KOPT-K1 (cell line): ENCODE results near the gene SULT2B1.

Source experiments
- H3K27ac ChIP-seq: fragments of 200-600 bp; sonication (generic); 2 replicates; pipeline ENCODE4 v1.5.1; 2016; ENCODE audit warnings: antibody characterized with exemption, mild to moderate bottlenecking, low read depth, low read length; ENCODE audit not compliant: poor library complexity, severe bottlenecking
- H3K36me3 ChIP-seq: fragments of 200-600 bp; sonication (generic); 2 replicates; pipeline ENCODE4 v1.5.1; 2017; ENCODE audit warnings: antibody characterized with exemption, mild to moderate bottlenecking, low read length, moderate library complexity; ENCODE audit not compliant: insufficient read depth
- H3K9me3 ChIP-seq: fragments of 200-600 bp; sonication (generic); 2 replicates; pipeline ENCODE4 v1.5.1; 2017; ENCODE audit warnings: antibody characterized with exemption, low read length, mild to moderate bottlenecking; ENCODE audit not compliant: insufficient read depth, poor library complexity, severe bottlenecking

SULT2B1 gene

DNA sequence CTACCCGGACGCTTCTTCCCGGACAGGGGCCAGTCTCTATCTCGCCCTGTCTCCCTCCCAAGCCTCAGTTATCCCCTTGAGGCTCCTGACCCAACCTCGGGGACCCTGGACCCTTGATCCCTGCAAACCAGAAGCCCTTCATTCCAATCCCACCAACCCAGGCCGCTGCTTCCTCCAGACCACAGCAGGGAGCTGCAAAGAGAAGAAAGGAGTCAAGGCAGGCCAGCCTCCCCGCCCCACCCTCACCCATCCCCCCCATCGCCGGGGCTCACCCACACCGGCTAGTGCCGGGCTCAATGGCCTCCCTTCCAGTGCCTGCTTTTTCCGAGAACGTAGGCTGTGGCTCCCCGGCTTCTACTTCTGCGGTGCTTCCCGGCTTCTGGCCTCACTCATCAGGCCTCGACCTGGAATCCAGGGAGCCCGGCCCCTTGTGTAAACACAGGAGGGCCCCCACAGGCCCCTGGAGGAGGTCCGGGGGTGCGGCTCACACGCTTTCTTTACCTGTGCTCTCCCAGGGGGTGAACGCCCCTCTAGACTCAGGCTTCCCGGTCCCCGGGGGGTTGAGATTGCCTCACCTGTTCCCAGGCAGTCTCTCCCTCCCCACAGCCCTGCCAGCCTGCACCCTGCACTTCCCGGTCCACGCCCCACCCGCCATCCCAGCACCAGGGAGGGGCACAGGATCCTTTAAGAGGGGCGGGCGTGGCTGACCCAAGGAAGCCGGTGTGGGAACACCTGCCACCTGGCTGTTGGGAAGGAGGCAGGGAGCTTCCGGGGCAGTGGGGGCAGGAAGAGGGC lies 62.7 kb downstream of the SULT2B1 start, which contains the start of gene FAM83E:
TSS of gene FAM83E (minus strand) at position 641 of the 795 bp plus-strand sequence. CDS start 1,704 bp downstream, outside the sequence.
- no peak within 1 kb of the TSS for H3K27ac ChIP-seq

GRCh38 chr19:48615231-48616040 lies 63.5 kb downstream of the SULT2B1 start:
- no peak overlapping the region for H3K27ac ChIP-seq
- H3K36me3 ChIP-seq = peaks cover 56% of the 10 kb centered on the region
- no peaks in the 10 kb centered on the region for H3K9me3 ChIP-seq

More for the DNA sequence above, 62.7 kb downstream of the SULT2B1 start, which contains the start of gene FAM83E:
- peaks cover 56% of the 10 kb centered on the region for H3K36me3 ChIP-seq
- no peaks in the 10 kb centered on the region for H3K9me3 ChIP-seq

DNA sequence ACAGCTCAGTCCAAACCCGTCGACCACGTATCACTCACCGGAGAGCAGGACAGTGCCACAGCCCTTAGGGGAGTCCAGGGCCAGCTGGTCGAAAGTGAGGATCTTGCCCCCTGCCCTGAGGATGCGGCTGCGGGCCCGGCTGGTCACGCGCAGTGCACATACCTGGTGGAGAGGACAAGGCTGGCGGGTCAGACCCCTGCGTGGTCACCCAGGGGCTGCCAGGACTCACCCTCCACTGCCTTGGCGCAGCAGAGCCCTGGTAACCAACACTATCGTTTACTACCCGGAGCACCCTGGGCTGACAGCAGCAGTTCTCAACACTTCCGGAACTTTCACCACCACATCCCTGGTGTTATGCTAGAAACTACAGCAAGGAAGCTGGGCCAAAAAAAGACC lies 64.1 kb downstream of the SULT2B1 start:
- H3K9me3 ChIP-seq = no peaks in the 10 kb centered on the region
- H3K27ac ChIP-seq = no peak overlapping the region
- H3K36me3 ChIP-seq = peaks cover 56% of the 10 kb centered on the region

GRCh38 chr19:48616491-48617056 lies 64.6 kb downstream of the SULT2B1 start:
- Histone ChIP-seq H3K27ac (no peak overlapping the region), H3K36me3 (peaks cover 56% of the 10 kb centered on the region), H3K9me3 (no peaks in the 10 kb centered on the region)

DNA sequence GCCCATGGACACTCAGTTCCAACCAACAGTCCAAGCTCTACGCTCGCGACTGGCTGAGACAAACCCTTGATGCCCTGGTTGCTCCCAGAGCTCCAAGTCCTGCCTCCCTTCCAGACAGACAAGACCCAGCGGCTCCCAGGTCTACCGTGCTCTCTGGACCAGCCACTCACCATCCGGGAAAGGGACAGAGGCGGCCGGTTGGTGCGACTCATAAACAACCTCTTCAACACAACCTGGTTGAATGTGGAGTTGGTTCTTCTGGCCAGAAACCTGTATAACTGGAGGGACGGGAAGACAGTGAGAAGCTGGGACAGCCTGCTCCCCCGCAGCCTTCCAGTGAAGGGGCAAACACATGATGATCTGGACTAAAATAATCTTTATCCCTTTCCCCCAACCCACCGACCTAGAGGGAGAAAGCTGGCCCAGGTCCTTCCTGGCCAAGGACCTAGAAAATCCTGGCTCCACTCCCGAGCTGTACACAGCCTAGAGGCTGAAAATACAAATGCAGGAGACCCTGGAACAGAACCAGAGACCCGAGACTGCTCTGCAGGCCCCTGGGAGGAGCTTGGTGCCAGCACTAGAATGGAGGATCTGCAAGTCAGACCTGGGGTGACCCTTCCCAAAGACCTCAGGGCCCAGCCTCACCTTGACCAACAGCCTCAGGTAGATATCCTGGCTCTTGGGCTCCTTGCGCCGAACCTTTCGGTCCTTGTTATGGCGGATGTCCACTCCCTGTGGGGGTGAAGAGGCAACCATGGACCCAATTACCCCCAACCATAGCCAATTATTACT lies 65.4 kb downstream of the SULT2B1 start:
- peak overlapping the region; percentile 88 for H3K27ac ChIP-seq
- H3K9me3 ChIP-seq = no peaks in the 10 kb centered on the region
- H3K36me3 ChIP-seq = peaks cover 57% of the 10 kb centered on the region

DNA sequence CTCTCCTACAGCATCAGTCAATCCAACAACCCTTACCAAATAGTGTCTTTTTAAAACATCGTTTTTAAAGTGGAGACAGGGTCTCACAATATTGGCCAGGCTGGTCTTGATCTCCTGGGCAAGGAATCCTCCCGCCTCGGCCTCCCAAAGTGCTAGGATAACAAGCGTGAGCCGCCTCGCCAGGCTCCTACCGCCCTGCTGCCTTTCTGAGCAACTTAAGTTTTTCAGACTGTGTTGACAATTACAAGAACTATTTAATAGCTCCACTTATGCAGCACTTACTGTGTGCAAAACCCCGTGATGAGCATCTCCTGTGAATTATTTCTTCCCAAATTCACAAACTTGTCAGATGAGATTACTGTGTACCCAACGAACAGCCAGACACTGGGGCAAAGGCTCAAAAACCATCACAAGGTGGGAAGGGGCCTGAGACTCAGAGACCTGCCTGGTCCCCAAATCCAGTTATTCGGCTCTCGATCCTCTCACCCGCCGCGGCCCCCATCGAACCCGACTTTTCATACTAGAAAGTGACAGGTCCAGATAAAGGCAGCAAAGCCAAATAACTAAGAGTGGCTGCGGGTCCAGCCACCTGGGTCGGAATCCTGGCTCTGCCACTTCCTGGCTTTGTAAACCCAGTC lies 66.4 kb downstream of the SULT2B1 start:
- Histone ChIP-seq H3K36me3 (peaks cover 55% of the 10 kb centered on the region), H3K27ac (peak overlapping the region; percentile 88), H3K9me3 (no peaks in the 10 kb centered on the region)

GRCh38 chr19:48618916-48619691 lies 67.1 kb downstream of the SULT2B1 start, which contains the start of the genes RPL18 and SPHK2:
TSS of gene RPL18 (minus strand) at chr19:48619178. CDS start at chr19:48619143, 35 bp downstream.
TSS of gene SPHK2 (plus strand) at chr19:48619506. CDS start at chr19:48620515, 1,009 bp downstream.
- H3K27ac ChIP-seq = peak within 1 kb of the TSS; percentile 88
- peaks cover 48% of the 10 kb centered on the region for H3K36me3 ChIP-seq
- H3K9me3 ChIP-seq = no peaks in the 10 kb centered on the region

GRCh38 chr19:48619692-48620585 lies 68.0 kb downstream of the SULT2B1 start:
- no peaks in the 10 kb centered on the region for H3K9me3 ChIP-seq
- peak overlapping the region; percentile 88 for H3K27ac ChIP-seq
- H3K36me3 ChIP-seq = peaks cover 43% of the 10 kb centered on the region

- Histone ChIP-seq H3K27ac (peak overlapping the region; percentile 52), H3K36me3 (peaks cover 36% of the 10 kb centered on the region; the same call in 1 of the 2 replicates), H3K9me3 (no peaks in the 10 kb centered on the region)
These were observed 71.6 kb downstream of the SULT2B1 start for GRCh38 chr19:48623556-48624066.

DNA sequence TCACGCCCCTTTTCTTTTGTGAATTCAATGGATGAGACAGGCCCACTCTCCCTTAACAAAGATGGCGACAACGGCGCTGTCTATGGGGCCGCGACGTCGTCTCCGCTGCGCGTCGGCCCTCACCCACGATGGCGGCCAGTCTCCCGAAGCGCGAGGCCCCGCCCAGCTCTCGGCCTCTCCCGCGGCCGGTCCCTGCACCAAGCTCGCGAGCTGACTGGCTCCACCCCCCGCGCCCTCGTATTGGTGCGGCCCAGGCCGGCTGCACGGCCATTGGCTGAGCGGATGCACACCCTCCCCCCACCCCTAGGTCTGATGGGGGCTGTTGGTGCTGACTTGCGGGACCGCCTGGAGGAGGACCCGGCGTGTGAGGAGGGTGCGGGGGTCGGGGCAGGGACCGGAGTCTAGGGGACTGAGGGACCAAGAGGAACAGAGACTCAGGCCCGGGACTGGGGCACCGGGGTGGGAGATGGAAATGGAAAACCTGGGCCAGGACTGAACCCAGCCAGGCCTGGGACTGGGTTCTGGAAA lies 72.2 kb downstream of the SULT2B1 start:
- Histone ChIP-seq H3K9me3 (no peaks in the 10 kb centered on the region), H3K27ac (peak overlapping the region; percentile 59)

DNA sequence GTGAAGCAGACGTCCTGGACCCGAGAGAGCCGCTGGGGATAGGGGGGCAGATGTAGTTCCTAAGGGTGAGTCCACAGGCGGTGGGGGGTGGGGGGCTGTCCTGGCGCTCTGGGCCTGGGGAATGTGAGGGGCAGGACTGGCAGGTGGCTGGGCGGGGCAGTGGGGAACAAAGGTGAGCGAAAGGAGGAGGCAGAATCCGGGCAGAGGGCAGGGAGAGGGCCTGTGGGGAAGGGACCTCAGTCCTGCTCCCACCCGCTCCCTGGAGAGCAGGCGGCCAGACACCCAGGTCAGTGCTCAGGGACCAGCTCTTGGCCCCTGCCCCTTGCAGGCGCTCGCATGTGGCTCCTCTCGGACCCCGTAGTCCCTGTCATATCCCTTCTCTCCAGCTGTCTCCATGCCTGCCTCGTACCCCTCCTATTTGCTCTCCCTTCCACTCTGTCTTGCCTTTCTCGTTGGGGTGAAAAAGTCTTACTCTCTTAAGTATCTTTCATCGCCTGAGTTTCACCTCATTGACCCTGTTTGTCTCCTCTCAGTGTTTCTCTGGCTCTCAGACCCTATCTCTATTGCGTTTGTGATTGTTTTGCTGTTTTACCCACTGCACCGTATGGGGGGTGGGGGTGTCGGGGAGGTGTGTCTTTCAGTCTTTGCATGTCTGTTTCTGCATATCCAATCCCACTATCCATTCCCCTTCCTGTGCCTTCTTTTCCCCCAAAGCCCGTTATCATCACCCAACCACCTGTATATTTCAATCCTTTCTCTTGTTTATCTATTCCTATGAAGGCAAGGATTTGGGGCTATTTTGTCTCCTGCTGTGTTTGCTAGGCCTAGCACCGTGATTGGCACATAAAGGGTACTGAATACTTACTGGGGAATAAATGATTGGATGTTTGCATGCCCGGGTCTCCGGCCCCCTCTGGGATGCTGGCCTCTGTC lies 73.1 kb downstream of the SULT2B1 start:
- H3K36me3 ChIP-seq = peaks cover 46% of the 10 kb centered on the region
- H3K9me3 ChIP-seq = no peaks in the 10 kb centered on the region
- peak overlapping the region; percentile 59 for H3K27ac ChIP-seq

More for the DNA sequence above, 72.2 kb downstream of the SULT2B1 start:
- H3K36me3 ChIP-seq = peaks cover 37% of the 10 kb centered on the region; the same call in 1 of the 2 replicates
